GM12878 (cell line): ENCODE measurements around the gene SMG6.
A peak's percentile ranks its signal among the peaks of the same experiment; 100 is the strongest.

Source experiments
- EGR1 ChIP-seq, 2 experiments: IDR thresholded peaks; 1 replicate in 1 of 2; 2 replicates in 1 of 2; pipeline ENCODE4 v1.6.1; 2011 to 2012; ENCODE audit warnings: low read depth in 2 of 2, low read length in 2 of 2, borderline replicate concordance in 1 of 2, mild to moderate bottlenecking in 1 of 2, moderate library complexity in 1 of 2
- FOXK2 ChIP-seq: fragments of 450-650 bp; IDR thresholded peaks from 2 replicates; pipeline ENCODE4 v1.6.1; 2017; ENCODE audit warnings: mild to moderate bottlenecking, moderate library complexity
- POLR2A ChIP-seq: IDR thresholded peaks from 2 replicates; pipeline ENCODE4 v1.6.1; 2011; ENCODE audit warnings: low read depth, mild to moderate bottlenecking, low read length
- SUZ12 ChIP-seq: fragments of 200-600 bp; sonication (generic); IDR thresholded peaks from one replicate; pipeline ENCODE4 v1.6.1; 2018; ENCODE audit warnings: antibody characterized with exemption, mild to moderate bottlenecking; ENCODE audit not compliant: unreplicated experiment
- TF ChIP-seq, protein P1 (sequence below): fragments of 450-650 bp; IDR thresholded peaks from 2 replicates; pipeline ENCODE4 v1.6.1; 2017; ENCODE audit warnings: mild to moderate bottlenecking
- TF ChIP-seq, protein P2 (sequence below), 3 experiments: IDR thresholded peaks in 2 of 3; conservative IDR thresholded peaks in 1 of 3; 2 replicates each; pipeline ENCODE4 v1.5.1; 2011; ENCODE audit warnings: low read depth in 3 of 3, low read length in 3 of 3, mild to moderate bottlenecking in 3 of 3, control low read depth in 2 of 3, moderate library complexity in 2 of 3, inconsistent platforms in 1 of 3, mixed read lengths in 1 of 3; ENCODE audit not compliant: control insufficient read depth in 2 of 3, insufficient read depth in 1 of 3; ENCODE audit errors: extremely low read depth in 1 of 3

DNA sequence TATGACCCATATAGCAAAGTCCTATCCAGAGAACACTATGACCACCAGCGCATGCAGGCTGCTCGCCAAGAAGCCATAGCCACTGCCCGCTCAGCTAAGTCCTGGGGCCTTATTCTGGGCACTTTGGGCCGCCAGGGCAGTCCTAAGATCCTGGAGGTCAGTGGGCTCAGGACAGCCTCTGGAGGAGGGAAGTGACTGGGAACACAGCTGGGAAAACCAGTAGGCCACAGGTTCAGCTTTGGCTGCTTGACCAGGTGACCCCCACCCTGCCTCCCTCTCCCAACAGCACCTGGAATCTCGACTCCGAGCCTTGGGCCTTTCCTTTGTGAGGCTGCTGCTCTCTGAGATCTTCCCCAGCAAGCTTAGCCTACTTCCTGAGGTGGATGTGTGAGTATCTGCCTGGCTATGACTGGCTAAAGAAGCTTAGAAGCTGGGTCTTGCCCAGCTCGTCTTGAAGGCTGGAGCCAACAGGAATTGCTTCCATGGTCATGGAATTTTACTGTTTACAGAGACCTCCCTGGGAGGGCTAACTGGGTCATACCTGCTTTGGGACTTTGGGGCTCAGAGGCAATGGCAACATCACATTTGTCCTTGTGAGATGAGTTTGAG is 263.3 kb downstream of the SMG6 start:
- TF ChIP-seq, protein P1, sequence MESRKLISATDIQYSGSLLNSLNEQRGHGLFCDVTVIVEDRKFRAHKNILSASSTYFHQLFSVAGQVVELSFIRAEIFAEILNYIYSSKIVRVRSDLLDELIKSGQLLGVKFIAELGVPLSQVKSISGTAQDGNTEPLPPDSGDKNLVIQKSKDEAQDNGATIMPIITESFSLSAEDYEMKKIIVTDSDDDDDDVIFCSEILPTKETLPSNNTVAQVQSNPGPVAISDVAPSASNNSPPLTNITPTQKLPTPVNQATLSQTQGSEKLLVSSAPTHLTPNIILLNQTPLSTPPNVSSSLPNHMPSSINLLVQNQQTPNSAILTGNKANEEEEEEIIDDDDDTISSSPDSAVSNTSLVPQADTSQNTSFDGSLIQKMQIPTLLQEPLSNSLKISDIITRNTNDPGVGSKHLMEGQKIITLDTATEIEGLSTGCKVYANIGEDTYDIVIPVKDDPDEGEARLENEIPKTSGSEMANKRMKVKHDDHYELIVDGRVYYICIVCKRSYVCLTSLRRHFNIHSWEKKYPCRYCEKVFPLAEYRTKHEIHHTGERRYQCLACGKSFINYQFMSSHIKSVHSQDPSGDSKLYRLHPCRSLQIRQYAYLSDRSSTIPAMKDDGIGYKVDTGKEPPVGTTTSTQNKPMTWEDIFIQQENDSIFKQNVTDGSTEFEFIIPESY: no peak
- TF ChIP-seq POLR2A (0 out of 2 replicates have a peak, but pooled peaks have one; percentile 14), FOXK2 (no peak), SUZ12 (no peak), EGR1 (IDR thresholded peaks at IDR 0.05; ENCODE audit: borderline replicate concordance in 1 of 2, low read depth in 2 of 2, low read length in 2 of 2) (no peak)
- TF ChIP-seq, protein P2, sequence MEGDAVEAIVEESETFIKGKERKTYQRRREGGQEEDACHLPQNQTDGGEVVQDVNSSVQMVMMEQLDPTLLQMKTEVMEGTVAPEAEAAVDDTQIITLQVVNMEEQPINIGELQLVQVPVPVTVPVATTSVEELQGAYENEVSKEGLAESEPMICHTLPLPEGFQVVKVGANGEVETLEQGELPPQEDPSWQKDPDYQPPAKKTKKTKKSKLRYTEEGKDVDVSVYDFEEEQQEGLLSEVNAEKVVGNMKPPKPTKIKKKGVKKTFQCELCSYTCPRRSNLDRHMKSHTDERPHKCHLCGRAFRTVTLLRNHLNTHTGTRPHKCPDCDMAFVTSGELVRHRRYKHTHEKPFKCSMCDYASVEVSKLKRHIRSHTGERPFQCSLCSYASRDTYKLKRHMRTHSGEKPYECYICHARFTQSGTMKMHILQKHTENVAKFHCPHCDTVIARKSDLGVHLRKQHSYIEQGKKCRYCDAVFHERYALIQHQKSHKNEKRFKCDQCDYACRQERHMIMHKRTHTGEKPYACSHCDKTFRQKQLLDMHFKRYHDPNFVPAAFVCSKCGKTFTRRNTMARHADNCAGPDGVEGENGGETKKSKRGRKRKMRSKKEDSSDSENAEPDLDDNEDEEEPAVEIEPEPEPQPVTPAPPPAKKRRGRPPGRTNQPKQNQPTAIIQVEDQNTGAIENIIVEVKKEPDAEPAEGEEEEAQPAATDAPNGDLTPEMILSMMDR (IDR thresholded peaks at IDR 0.05 in 2 of 3, conservative IDR thresholded peaks at IDR 0.05 in 1 of 3; ENCODE audit: control insufficient read depth in 2 of 3, extremely low read depth in 1 of 3, insufficient read depth in 1 of 3, low read depth in 3 of 3, low read length in 3 of 3): no peak
